NOMO-1 (cell line): Measurements from ENCODE around the gene CTRL.

Experiments used
- DNase-seq, 2 experiments: peaks; one replicate each; lab custom pipeline; 2025; ENCODE audit not compliant: unreplicated experiment in 2 of 2; lab: John Stamatoyannopoulos, UW

Gene CTRL

DNA sequence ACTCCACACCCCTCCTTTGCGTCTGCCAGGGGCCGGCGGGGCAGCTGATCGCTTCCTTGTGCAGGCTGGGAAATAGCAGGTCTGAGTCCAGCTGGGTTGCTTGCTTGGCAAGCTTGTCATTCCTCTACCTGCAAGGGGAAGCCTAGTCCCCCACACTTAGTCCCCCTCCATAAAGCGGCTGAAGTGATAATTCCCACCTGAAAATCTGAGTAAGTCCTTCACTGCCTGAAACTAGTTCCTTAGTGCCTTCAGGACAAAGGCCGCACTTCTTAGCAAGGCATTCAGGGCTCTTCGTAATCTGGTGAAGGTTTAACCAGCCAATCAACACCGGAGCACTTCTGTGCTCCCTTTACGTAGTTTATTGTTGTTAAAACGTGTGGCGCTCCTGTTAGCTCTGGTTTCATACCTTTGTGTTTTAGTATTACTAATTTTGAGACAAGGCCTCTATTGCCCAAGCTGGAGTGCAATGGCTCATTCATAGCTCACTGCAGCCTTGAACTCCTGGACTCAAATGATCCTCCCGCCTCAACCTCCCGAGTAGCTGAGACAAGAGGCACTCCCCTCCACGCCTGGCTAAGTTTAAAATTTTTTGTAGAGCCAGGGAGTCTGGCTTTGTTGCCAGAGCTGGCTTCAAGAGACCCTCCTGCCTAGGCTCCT is 37.8 kb downstream of the CTRL start:
- peak in 1 of 2 experiments; percentile 9 for DNase-seq

DNA sequence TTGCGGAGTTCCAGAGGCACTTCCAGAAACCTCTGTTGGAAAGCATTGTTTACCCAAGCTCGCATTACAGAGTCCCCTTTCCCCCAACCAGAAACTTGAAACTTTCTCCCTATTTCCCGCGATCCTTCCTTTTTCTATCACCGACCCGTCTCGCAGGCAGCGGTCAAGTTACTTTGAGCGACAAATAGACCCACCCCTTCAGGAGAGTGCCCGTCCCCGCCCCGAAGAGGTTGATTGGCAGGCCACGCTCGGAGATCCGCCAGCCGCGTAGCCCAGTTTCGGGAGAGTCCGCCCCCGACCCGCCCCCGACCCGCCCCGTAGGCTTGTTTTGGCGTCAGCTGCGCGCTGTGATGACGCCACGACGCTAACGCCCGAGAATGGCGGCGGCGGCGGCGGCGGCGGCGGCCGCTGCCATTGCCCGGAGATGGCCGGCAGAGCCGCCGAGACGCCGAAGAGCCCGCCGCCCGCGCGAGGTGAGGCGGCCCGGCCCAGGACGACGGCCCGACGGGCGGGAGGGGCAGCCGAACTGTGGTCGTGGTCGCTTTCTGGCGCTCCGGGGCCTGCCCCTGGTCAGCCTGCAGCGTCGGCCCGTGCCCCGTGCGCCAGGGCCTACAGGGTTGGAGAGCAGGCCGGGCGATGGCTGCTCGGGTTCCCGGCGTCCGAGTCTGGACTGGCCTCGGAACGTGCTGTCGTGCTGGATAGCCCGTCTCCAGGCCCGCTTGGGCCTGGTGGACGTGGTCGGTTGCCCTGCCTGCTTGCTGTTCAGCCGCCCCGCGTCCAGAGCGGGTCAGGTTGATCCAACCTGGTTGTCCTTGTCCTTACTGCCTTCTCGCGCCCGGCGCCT is 38.5 kb downstream of the CTRL start, which contains the start of gene PSKH1:
Gene PSKH1 (plus strand): TSS at position 356 of the 844 bp plus-strand sequence. CDS start 15,496 bp downstream, outside the sequence.
- DNase-seq = peak; percentile 96

DNA sequence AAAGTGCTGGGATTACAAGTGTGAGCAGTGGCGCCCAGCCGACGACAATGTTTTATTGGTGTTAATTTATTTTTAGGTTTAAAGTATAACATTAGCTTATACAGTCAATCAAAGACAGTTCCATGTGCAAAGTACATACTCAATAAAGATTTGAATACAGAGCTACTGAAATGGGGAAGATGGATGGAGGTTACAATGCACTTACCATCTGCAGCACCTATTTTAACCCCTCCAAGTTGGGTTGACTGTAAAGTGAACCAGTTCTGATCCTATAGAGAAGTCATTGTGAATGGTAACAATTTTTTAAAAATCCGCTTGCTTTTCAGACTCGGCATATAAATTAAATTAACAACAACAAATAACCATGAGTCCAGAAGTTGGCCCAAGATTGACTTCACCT is 39.3 kb downstream of the CTRL start:
- no peak for DNase-seq

DNA sequence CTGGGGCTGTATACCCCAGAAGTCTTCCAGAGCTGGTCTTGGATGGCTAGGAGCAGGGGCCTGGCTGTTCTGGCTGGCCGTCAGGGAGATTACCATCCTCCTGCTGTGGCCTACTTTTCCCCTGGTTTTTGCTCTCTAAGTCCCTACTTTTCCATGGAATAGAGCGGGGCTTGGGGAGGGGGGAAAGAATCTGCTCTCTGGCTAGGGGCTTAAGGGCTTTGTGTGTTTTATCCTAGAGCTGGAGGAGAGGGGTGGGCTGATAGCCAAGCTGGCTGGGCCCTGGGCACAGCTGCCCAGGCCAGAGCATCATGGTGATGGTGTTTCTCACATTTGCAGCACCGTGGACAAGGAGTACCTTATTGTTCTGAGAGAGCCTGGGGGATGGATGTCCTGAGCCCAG is 43.3 kb downstream of the CTRL start:
- DNase-seq = no peak

DNA sequence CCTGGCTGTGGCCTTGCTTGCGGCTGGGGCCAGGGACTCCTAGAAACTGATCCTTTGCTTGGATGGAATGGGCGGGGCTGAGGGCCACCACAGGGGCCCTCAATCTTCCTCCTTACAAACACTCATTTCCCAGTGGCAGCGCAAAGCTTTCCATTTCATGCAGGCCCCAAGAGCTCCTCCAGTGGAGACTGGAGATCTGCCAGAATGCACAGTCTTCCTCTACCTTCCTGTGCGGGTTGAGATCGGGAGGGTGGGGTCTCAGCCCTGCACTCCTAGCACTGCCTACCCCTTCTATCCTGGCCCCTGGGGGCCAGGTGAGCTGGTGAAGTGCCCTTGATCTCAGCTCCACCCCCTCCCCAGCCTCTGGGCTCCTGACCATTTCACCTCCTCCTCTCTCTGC is 45.3 kb downstream of the CTRL start:
- no peak for DNase-seq

DNA sequence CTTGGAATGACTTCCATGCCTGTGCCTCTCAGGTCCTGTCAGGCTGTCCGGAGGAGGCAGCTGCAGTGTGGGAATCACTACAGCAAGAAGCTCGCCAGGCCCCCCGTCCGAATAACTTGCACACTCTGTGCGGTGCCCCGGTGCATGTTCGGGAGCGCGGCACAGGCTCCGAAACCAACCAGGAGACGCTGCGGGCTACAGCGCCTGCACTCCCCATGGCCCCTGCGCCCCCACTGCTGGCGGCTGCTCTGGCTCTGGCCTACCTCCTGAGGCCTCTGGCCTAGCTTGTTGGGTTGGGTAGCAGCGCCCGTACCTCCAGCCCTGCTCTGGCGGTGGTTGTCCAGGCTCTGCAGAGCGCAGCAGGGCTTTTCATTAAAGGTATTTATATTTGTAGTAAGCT is 45.7 kb downstream of the CTRL start:
- no peak for DNase-seq

DNA sequence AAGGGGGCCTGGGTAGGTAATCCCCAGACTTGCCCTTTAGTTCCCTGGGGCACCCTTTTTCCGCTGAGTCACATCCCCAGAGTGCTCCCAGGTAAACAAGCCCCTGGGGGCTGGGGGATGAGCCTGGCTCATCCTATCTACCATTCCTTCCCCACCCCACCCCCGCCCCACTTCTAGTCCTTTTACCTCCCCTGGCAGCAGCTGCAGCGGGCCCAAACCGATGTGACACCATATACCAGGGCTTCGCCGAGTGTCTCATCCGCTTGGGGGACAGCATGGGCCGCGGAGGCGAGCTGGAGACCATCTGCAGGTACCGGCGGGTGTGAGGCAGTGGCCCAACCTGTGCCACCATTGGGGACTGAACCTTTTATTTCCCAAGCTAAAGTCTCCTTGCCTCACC is 46.1 kb downstream of the CTRL start:
- no peak for DNase-seq

DNA sequence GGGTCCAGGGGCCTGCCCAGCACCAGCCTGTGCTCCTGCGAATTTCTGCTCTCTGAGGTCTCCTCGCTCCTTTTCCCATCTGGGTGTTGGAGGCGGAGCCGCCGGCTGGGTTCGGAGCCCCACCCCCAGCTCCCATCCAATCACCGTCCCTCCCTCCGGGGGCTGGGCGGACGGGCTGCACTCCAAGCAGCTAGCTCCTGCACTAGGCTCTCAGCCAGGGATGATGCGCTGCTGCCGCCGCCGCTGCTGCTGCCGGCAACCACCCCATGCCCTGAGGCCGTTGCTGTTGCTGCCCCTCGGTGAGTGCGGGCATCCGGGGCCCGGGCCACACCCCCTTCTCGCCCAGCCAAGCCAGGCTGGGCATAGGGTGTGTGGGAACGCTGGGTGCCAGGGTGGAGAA is 47.0 kb downstream of the CTRL start, which contains the start of gene NRN1L:
Gene NRN1L (plus strand): TSS at position 202 of the 400 bp plus-strand sequence. CDS start 19 bp downstream, at position 221.
- no peak for DNase-seq

DNA sequence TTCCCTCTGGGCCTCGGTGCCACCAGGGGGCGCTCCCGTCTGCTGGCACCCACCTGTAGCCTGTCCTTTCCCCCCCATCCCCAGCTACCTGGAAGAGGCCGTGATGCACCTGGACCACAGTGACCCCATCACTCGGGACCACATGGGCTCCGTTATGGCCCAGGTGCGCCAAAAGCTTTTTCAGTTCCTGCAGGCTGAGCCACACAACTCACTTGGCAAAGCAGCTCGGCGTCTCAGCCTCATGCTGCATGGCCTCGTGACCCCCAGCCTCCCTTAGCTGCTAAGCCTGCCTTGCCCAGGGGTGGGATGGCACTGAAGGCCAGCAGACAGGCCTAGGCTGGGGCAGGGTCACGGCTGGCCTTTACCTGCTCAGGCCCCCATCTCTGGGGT is 47.8 kb downstream of the CTRL start:
- no peak for DNase-seq

DNA sequence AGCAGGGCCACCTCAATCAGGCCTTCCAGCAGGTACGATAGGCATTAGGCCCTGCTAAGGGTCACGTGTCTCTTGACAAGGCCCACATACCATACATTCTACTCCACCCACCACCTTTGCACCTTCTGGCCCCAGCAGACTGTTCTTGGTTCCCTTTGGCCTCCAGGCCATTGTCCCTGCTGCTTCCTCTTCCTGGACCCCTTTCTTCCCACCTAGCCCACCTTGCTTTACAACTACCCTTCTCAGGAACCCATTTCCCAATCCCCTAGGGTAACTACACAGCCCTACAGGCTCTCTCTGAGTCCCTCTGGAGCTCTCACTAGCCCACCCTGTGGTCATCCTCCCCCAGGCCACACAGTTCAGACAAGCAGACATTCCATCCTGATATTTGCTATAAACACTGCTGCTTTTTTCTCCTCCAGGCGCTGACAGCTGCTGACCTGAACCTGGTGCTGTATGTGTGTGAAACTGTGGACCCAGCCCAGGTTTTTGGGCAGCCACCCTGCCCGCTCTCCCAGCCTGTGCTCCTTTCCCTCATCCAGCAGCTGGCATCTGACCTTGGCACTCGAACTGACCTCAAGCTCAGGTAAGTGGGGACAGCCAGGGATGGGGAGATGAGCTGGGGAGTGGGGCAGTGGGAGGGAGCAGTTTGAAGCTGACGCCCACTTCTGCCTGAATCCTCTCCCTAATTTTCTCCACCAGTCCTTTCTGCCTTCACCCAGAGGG is 48.4 kb downstream of the CTRL start:
- DNase-seq = peak in 1 of 2 experiments; percentile 28

DNA sequence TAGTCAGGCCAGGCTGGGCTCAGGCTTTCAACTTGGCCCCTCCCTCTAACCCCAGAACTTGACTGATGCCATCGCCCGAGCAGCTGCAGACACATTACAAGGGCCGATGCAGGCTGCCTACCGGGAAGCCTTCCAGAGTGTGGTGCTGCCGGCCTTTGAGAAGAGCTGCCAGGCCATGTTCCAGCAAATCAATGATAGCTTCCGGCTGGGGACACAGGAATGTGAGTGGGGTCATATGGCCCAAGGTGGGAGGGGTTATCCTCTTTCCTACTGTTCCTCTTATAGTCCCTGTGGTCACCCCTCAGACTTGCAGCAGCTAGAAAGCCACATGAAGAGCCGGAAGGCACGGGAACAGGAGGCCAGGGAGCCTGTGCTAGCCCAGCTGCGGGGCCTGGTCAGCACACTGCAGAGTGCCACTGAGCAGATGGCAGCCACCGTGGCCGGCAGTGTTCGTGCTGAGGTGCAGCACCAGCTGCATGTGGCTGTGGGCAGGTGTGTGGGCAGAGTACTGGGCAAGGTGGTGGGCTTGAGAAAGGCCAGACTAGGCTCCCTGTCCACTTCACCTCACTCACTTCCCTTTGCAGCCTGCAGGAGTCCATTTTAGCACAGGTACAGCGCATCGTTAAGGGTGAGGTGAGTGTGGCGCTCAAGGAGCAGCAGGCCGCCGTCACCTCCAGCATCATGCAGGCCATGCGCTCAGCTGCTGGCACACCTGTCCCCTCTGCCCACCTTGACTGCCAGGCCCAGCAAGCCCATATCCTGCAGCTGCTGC is 49.1 kb downstream of the CTRL start:
- no peak for DNase-seq

DNA sequence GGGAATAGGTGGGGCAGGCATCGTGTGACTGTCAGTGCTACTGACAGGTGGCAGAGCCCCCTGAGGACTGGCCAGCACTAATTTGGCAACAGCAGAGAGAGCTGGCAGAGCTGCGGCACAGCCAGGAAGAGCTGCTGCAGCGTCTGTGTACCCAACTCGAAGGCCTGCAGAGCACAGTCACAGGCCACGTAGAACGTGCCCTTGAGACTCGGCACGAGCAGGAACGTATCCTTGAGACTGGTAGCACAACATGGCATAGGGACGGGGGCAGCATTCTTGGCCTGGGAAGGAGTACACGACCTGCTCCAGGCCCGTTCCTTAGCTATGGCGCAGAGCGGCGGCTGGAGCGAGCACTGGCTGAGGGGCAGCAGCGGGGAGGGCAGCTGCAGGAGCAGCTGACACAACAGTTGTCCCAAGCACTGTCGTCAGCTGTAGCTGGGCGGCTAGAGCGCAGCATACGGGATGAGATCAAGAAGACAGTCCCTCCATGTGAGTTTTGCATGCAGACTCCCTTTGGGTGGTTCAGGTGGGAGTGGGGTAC is 50.0 kb downstream of the CTRL start:
- no peak for DNase-seq

DNA sequence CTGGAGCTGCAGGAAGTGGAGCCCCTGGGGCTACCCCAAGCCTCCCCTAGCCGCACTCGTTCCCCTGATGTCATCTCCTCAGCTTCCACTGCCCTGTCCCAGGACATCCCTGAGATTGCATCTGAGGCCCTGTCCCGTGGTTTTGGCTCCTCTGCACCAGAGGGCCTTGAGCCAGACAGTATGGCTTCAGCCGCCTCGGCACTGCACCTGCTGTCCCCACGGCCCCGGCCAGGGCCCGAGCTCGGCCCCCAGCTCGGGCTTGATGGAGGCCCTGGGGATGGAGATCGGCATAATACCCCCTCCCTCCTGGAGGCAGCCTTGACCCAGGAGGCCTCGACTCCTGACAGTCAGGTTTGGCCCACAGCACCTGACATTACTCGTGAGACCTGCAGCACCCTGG is 51.1 kb downstream of the CTRL start:
- DNase-seq = no peak

DNA sequence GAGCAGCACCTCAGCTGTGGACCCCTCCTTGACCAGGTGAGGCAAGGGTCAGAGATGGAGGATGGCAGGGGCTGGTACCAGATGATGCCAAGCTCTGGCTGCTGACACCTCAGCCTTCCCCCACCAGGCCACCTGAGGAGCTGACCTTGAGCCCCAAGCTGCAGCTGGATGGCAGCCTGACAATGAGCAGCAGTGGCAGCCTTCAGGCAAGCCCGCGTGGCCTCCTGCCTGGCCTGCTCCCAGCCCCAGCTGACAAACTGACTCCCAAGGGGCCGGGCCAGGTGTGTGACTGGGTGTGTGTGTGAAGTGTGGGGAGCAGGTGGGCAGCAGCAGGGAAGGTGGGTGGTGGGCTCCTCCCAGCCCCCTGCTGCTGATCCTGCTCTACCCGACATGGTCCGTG is 51.7 kb downstream of the CTRL start:
- DNase-seq = no peak
